Endothelial cell of umbilical vein (primary cell): Measurements from ENCODE around the gene PDE4C. TPM values are rescaled to one million over a fixed set of nuclear protein-coding genes. Genes with fewer than 3 reads are reported as not detected.

Source experiments
- BruUV-seq: library from RNA; stranded (reverse); fragments of 400-500 nt; replicated peaks from 2 replicates; lab custom pipeline; 2021; lab: Mats Ljungman, UMichigan
- CTCF ChIA-PET: fragments of 300-600, 350-600 bp; sonication (Branson Sonifier 250); formaldehyde crosslinking; loops from one replicate; lab custom pipeline; 2021; ENCODE audit warnings: antibody characterized with exemption, inconsistent platforms; lab: Charles Lee
- POLR2A ChIA-PET: fragments of 300-600, 350-600 bp; sonication (Branson Sonifier 250); formaldehyde crosslinking; loops from one replicate; lab custom pipeline; 2021; ENCODE audit warnings: antibody characterized with exemption, inconsistent platforms; lab: Charles Lee
- DNase-seq: peaks from one replicate; pipeline ENCODE4 v3.0.0-alpha.2; 2011; ENCODE audit warnings: low read depth, low spot score
- FAIRE-seq: peaks from 2 replicates; lab custom pipeline; 2011; peaks lifted over from hg19 to GRCh38; lab: Jason Lieb, UNC
- H2AFZ ChIP-seq: 2 replicates; pipeline ENCODE4 v1.6.0; 2012; ENCODE audit warnings: low read depth, low read length, control low read depth, inconsistent platforms
- H3K27ac ChIP-seq: 2 replicates; pipeline ENCODE4 v1.5.1; 2011; ENCODE audit warnings: low read depth, mild to moderate bottlenecking, control low read depth, low read length, moderate library complexity; ENCODE audit not compliant: insufficient read depth
- H3K27me3 ChIP-seq, 2 experiments: 2 replicates each; pipeline versions ENCODE4 v1.6.0 to v1.6.1; 2011; ENCODE audit warnings: low read length in 2 of 2, mixed read lengths in 1 of 2; ENCODE audit not compliant: control insufficient read depth in 2 of 2, insufficient read depth in 2 of 2
- H3K36me3 ChIP-seq, 2 experiments: 2 replicates in 1 of 2; 3 replicates in 1 of 2; pipeline ENCODE4 v1.5.1; 2011; ENCODE audit warnings: low read length in 2 of 2, mild to moderate bottlenecking in 1 of 2, moderate library complexity in 1 of 2; ENCODE audit not compliant: control insufficient read depth in 2 of 2, insufficient read depth in 2 of 2; ENCODE audit errors: extremely low read depth in 1 of 2
- H3K4me1 ChIP-seq: 3 replicates; pipeline ENCODE4 v1.5.1; 2011; ENCODE audit warnings: mild to moderate bottlenecking, low read length; ENCODE audit not compliant: control insufficient read depth, insufficient read depth; ENCODE audit errors: extremely low read depth
- H3K4me2 ChIP-seq: 2 replicates; pipeline ENCODE4 v1.6.1; 2011; ENCODE audit warnings: low read length, control low read depth, mixed read lengths; ENCODE audit not compliant: insufficient read depth
- H3K4me3 ChIP-seq, 3 experiments: fragments of 200-600 bp in 1 of 3; sonication (generic), shearing (Covaris generic) in 1 of 3; replicated peaks in 1 of 3; 2 replicates each; pipeline ENCODE4 v1.5.1; 2011 to 2016; ENCODE audit warnings: control low read depth in 3 of 3, low read length in 3 of 3, mild to moderate bottlenecking in 2 of 3, inconsistent platforms in 1 of 3, low read depth in 1 of 3, moderate library complexity in 1 of 3; ENCODE audit not compliant: insufficient read depth in 1 of 3
- H3K79me2 ChIP-seq: 2 replicates; pipeline ENCODE4 v1.6.0; 2012; ENCODE audit warnings: low read length, inconsistent platforms; ENCODE audit not compliant: control insufficient read depth, insufficient read depth
- H3K9ac ChIP-seq: replicated peaks from 2 replicates; pipeline ENCODE3; 2011; ENCODE audit warnings: low read length, control low read depth; ENCODE audit not compliant: insufficient read depth; ENCODE audit errors: extremely low read depth
- H3K9me1 ChIP-seq: replicated peaks from 3 replicates; pipeline ENCODE4 v1.6.0; 2011; ENCODE audit warnings: mild to moderate bottlenecking, low read length; ENCODE audit not compliant: control insufficient read depth, insufficient read depth; ENCODE audit errors: extremely low read depth
- H3K9me3 ChIP-seq: replicated peaks from 2 replicates; pipeline ENCODE4 v1.5.1; 2012; ENCODE audit warnings: low read length, inconsistent platforms; ENCODE audit not compliant: control insufficient read depth, insufficient read depth
- H4K20me1 ChIP-seq: replicated peaks from 2 replicates; pipeline ENCODE3; 2011; ENCODE audit warnings: mild to moderate bottlenecking, low read length; ENCODE audit not compliant: control insufficient read depth, insufficient read depth; ENCODE audit errors: extremely low read depth
- EZH2 ChIP-seq: IDR thresholded peaks from 2 replicates; pipeline ENCODE4 v1.6.1; 2012; ENCODE audit warnings: borderline replicate concordance, low read depth, mild to moderate bottlenecking, moderate library complexity, low read length, inconsistent platforms; ENCODE audit not compliant: severe bottlenecking
- FOS ChIP-seq: IDR thresholded peaks from 2 replicates; pipeline ENCODE4 v1.6.1; 2011; ENCODE audit warnings: mild to moderate bottlenecking, low read length, moderate library complexity, borderline replicate concordance; ENCODE audit not compliant: insufficient read depth
- GATA2 ChIP-seq: IDR thresholded peaks from 2 replicates; pipeline ENCODE4 v1.7.0; 2011; ENCODE audit warnings: low read depth, mild to moderate bottlenecking, moderate library complexity, mixed read lengths, low read length; ENCODE audit not compliant: insufficient read length, insufficient read depth
- JUN ChIP-seq: IDR thresholded peaks from 2 replicates; pipeline ENCODE4 v1.6.1; 2011; ENCODE audit warnings: borderline replicate concordance, low read depth; ENCODE audit not compliant: insufficient read length, insufficient read depth
- MYC ChIP-seq: IDR thresholded peaks from one replicate; pipeline ENCODE4 v1.6.1; 2011; ENCODE audit warnings: mild to moderate bottlenecking, low read depth, low read length
- POLR2A ChIP-seq: IDR thresholded peaks from 2 replicates; pipeline ENCODE4 v1.6.1; 2012; ENCODE audit warnings: low read depth, mild to moderate bottlenecking, control low read depth, low read length
- POLR2AphosphoS5 ChIP-seq: IDR thresholded peaks from 2 replicates; pipeline ENCODE4 v1.6.1; 2012; ENCODE audit warnings: low read depth, mild to moderate bottlenecking, control low read depth, low read length, moderate library complexity; ENCODE audit not compliant: insufficient read depth
- dilution Hi-C: fragments of 300-500 bp; cut with MboI; formaldehyde crosslinking; loops from one replicate; pipeline ENCODE4 v1.15.0; 2019; ENCODE audit warnings: low sequenced_read_pairs; ENCODE audit not compliant: extremely low pct_ligation_motif_present
- intact Hi-C: fragments of 100-400 bp; cut with micrococcal nuclease; formaldehyde crosslinking; loops from one replicate; pipeline ENCODE4 v1.10.0; 2022
- polyA plus RNA-seq, 4 experiments: library from polyadenylated mRNA; depleted of rRNA in 3 of 4; stranded (reverse) in 3 of 4; unstranded in 1 of 4; fragments of >200 nt; gene quantifications; 2 replicates each; pipeline versions ENCODE4 v1.2.1 to v1.2.3, GENCODE V29; 2011 to 2012; ENCODE audit warnings: missing spikeins in 1 of 4
- total RNA-seq: library from RNA; stranded (reverse); gene quantifications from 2 replicates; pipeline ENCODE4 v1.2.3, GENCODE V29; 2021
- TF ChIP-seq, protein P1 (sequence below): IDR thresholded peaks from 2 replicates; pipeline ENCODE4 v1.6.1; 2011; ENCODE audit not compliant: insufficient read depth, insufficient read length
- TF ChIP-seq, protein P2 (sequence below), 2 donors: IDR thresholded peaks; 1 replicate in 1 of 2; 2 replicates in 1 of 2; pipeline ENCODE4 v1.5.1; 2011; ENCODE audit warnings: low read length in 2 of 2, mild to moderate bottlenecking in 2 of 2, moderate library complexity in 2 of 2, control low read depth in 1 of 2, inconsistent platforms in 1 of 2, low read depth in 1 of 2; ENCODE audit not compliant: insufficient read depth in 1 of 2; ENCODE audit errors: extremely low read depth in 1 of 2

PDE4C gene
- total and polyA plus RNA-seq, 2 donors (not counting 3 experiments of a cell fraction or from before 2014, with no cell fraction given), result 0.29 to 0.97 TPM

DNA sequence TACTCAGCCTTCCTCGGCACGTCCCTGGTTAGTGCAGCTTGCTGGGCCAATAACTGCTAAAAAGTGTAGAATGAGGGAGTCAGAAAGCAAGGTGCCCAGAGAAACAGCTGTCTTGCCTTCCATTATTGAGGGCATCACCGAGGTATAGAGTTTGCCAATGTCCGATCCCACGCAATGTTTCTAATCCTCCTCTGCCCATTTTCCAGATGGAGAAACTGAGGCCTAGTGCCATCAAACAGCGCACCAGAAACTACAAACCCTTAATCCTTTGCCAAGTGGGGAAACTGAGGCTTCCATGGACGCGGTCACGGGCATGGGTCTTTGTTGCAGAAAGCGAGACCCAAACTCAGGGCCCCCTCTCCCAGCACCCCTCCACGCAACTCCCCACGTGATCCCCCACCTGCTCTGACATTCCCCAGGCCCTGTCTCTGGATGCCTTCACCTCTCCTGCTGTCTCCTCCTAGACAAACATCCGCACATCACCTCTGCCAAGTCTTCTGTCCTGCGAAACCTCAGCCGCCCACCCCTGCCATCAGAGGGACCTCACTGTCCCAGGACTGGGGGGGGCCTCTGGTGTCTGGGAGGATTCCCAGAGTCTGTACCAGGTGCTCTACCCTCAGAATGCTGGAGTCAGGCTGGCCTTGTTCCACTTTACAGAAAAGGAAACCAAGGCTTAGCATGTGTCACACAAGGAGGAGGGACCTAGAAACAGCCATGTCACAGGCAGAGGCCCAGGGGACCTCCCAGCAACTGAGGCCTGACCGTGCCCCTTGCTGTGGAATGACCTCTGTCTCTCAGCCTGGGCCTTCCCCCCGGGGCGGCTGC is 930 bp upstream of the PDE4C start:
- no peaks in the 10 kb centered on the region for H3K79me2 ChIP-seq
- DNase-seq (no peak), FAIRE-seq (no peak)
- dilution Hi-C loops, result no loop called here
- no peak overlapping the region for H3K27ac ChIP-seq
- H3K36me3 ChIP-seq, result no peaks in the 10 kb centered on the region
- no peak overlapping the region for H3K4me2 ChIP-seq
- H4K20me1 ChIP-seq, result no peaks in the 10 kb centered on the region
- no peak overlapping the region for H3K4me3 ChIP-seq
- H3K9me1 ChIP-seq, result no peaks in the 10 kb centered on the region
- H3K9ac ChIP-seq, result no peak overlapping the region
- BruUV-seq, result no TSS peak
- no peaks in the 10 kb centered on the region for H3K9me3 ChIP-seq
- TF ChIP-seq JUN, result no peak
- no peak for TF ChIP-seq MYC
- TF ChIP-seq POLR2AphosphoS5, result no peak
- no peak for TF ChIP-seq GATA2
- TF ChIP-seq, protein P1, sequence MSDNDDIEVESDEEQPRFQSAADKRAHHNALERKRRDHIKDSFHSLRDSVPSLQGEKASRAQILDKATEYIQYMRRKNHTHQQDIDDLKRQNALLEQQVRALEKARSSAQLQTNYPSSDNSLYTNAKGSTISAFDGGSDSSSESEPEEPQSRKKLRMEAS, result no peak
- TF ChIP-seq EZH2, result no peak
- TF ChIP-seq, protein P2, sequence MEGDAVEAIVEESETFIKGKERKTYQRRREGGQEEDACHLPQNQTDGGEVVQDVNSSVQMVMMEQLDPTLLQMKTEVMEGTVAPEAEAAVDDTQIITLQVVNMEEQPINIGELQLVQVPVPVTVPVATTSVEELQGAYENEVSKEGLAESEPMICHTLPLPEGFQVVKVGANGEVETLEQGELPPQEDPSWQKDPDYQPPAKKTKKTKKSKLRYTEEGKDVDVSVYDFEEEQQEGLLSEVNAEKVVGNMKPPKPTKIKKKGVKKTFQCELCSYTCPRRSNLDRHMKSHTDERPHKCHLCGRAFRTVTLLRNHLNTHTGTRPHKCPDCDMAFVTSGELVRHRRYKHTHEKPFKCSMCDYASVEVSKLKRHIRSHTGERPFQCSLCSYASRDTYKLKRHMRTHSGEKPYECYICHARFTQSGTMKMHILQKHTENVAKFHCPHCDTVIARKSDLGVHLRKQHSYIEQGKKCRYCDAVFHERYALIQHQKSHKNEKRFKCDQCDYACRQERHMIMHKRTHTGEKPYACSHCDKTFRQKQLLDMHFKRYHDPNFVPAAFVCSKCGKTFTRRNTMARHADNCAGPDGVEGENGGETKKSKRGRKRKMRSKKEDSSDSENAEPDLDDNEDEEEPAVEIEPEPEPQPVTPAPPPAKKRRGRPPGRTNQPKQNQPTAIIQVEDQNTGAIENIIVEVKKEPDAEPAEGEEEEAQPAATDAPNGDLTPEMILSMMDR (IDR thresholded peaks at IDR 0.05; ENCODE audit: extremely low read depth in 1 of 2, insufficient read depth in 1 of 2, low read depth in 1 of 2, low read length in 2 of 2), result no peak
- TF ChIP-seq FOS, result no peak
- TF ChIP-seq POLR2A, result no peak
- intact Hi-C loops, result no loop called here
- ChIA-PET POLR2A (no interaction called here), CTCF (no interaction called here)
- peaks cover 5 to 9% of the 10 kb centered on the region in 2 experiments for H3K27me3 ChIP-seq
- H3K4me1 ChIP-seq, result peaks cover 9% of the 10 kb centered on the region
- H2AFZ ChIP-seq, result no peak overlapping the region
